WERI-Rb-1 (cell line): ENCODE measurements around the gene DCST1.

ENCODE experiments used
- DNase-seq: peaks from one replicate; pipeline ENCODE4 v3.0.0-alpha.2; 2020
- H3K27ac ChIP-seq: fragments of 250-450 bp; sonication (Bioruptor Pico); 2 replicates; pipeline ENCODE4 v1.5.1; 2020; ENCODE audit warnings: mild to moderate bottlenecking, moderate library complexity
- H3K27me3 ChIP-seq: fragments of 250-450 bp; sonication (Bioruptor Pico); 2 replicates; pipeline ENCODE4 v1.5.1; 2021; ENCODE audit warnings: mild to moderate bottlenecking, low read depth, moderate library complexity; ENCODE audit not compliant: insufficient read depth, severe bottlenecking
- H3K36me3 ChIP-seq: fragments of 250-450 bp; sonication (Bioruptor Pico); 2 replicates; pipeline ENCODE4 v1.5.1; 2020; ENCODE audit warnings: mild to moderate bottlenecking, moderate library complexity
- H3K4me3 ChIP-seq: 2 replicates; pipeline ENCODE4 v1.5.1; 2011; ENCODE audit warnings: low read depth, mild to moderate bottlenecking, control low read depth, low read length
- H3K9me3 ChIP-seq: fragments of 250-450 bp; sonication (Bioruptor Pico); 2 replicates; pipeline ENCODE4 v1.5.1; 2021; ENCODE audit warnings: mild to moderate bottlenecking, moderate library complexity; ENCODE audit not compliant: severe bottlenecking
- CTCF ChIP-seq: IDR thresholded peaks from 2 replicates; pipeline ENCODE4 v1.5.1; 2011; ENCODE audit warnings: low read depth, mild to moderate bottlenecking, control low read depth, inconsistent platforms, low read length

Gene DCST1

GRCh38 chr1:155038602-155039307, 5.1 kb downstream of the DCST1 start:
- TF ChIP-seq CTCF, result no peak
- DNase-seq, result no peak
- no peaks in the 10 kb centered on the region for H3K9me3 ChIP-seq
- no peaks in the 10 kb centered on the region for H3K27me3 ChIP-seq
- H3K4me3 ChIP-seq, result no peak overlapping the region
- H3K27ac ChIP-seq, result no peak overlapping the region
- H3K36me3 ChIP-seq, result no peaks in the 10 kb centered on the region

- no peaks in the 10 kb centered on the region for H3K9me3 ChIP-seq
- TF ChIP-seq CTCF, result no peak
- DNase-seq, result no peak
- H3K27ac ChIP-seq, result no peak overlapping the region
- H3K36me3 ChIP-seq, result no peaks in the 10 kb centered on the region
- H3K4me3 ChIP-seq, result no peak overlapping the region
- H3K27me3 ChIP-seq, result no peaks in the 10 kb centered on the region
Observed at GRCh38 chr1:155039308-155039669, 5.7 kb downstream of the DCST1 start.

- Histone ChIP-seq H3K4me3 (no peak overlapping the region), H3K27ac (no peak overlapping the region), H3K27me3 (no peaks in the 10 kb centered on the region), H3K9me3 (no peaks in the 10 kb centered on the region), H3K36me3 (no peaks in the 10 kb centered on the region)
- no peak for TF ChIP-seq CTCF
- DNase-seq, result no peak
Observed at GRCh38 chr1:155040358-155041093, 6.9 kb downstream of the DCST1 start.

- Histone ChIP-seq H3K27me3 (no peaks in the 10 kb centered on the region), H3K4me3 (no peak overlapping the region), H3K36me3 (no peaks in the 10 kb centered on the region), H3K27ac (no peak overlapping the region), H3K9me3 (no peaks in the 10 kb centered on the region)
- no peak for DNase-seq
- TF ChIP-seq CTCF, result no peak
Observed at GRCh38 chr1:155042789-155043188, 9.2 kb downstream of the DCST1 start.

- Histone ChIP-seq H3K36me3 (no peaks in the 10 kb centered on the region), H3K4me3 (no peak overlapping the region), H3K27me3 (no peaks in the 10 kb centered on the region), H3K27ac (no peak overlapping the region), H3K9me3 (no peaks in the 10 kb centered on the region)
- DNase-seq, result no peak
- TF ChIP-seq CTCF, result no peak
Observed at GRCh38 chr1:155043301-155043702, 9.7 kb downstream of the DCST1 start.

GRCh38 chr1:155043793-155044192, 10.2 kb downstream of the DCST1 start:
- H3K4me3 ChIP-seq, result no peak overlapping the region
- no peaks in the 10 kb centered on the region for H3K36me3 ChIP-seq
- no peak for DNase-seq
- no peaks in the 10 kb centered on the region for H3K27me3 ChIP-seq
- no peak overlapping the region for H3K27ac ChIP-seq
- H3K9me3 ChIP-seq, result no peaks in the 10 kb centered on the region
- no peak for TF ChIP-seq CTCF
